Tibial artery (tissue), 4 donors: Measurements from ENCODE around the gene TNNC2.

Source experiments
- DNase-seq, 2 donors: peaks; one replicate each; pipeline ENCODE4 v3.0.0-alpha.2; 2019
- H3K27ac ChIP-seq, 2 donors: fragments of 200-600 bp; sonication (generic) in 1 of 2; 1 replicate in 1 of 2; 2 replicates in 1 of 2; pipeline ENCODE4 v1.5.1; 2018 to 2019; ENCODE audit warnings: mild to moderate bottlenecking in 1 of 2
- H3K27me3 ChIP-seq, 2 donors: fragments of 200-600 bp; sonication (generic) in 1 of 2; one replicate each; pipeline versions ENCODE4 v1.5.1 to v1.6.0; 2016 to 2019
- H3K36me3 ChIP-seq, 3 donors: fragments of 200-600 bp; sonication (generic) in 2 of 3; one replicate each; pipeline ENCODE4 v1.5.1; 2016 to 2019; ENCODE audit warnings: mild to moderate bottlenecking in 2 of 3
- H3K4me1 ChIP-seq, 4 donors: fragments of 200-600 bp; sonication (generic) in 2 of 4; 1 replicate in 3 of 4; 2 replicates in 1 of 4; pipeline ENCODE4 v1.5.1; 2016 to 2019
- H3K4me3 ChIP-seq, 2 donors: fragments of 200-600 bp; sonication (generic) in 1 of 2; 1 replicate in 1 of 2; 2 replicates in 1 of 2; pipeline ENCODE4 v1.5.1; 2018 to 2019; ENCODE audit warnings: mild to moderate bottlenecking in 2 of 2
- H3K9me3 ChIP-seq, 3 donors: fragments of 200-600 bp; sonication (generic) in 1 of 3; one replicate each; pipeline ENCODE4 v1.5.1; 2016 to 2019
- intact Hi-C: fragments of 100-400 bp; cut with DNase I; formaldehyde crosslinking; loops from one replicate; pipeline ENCODE4 v1.15.0; 2023; ENCODE audit warnings: low total_unique reads
- TF ChIP-seq, protein P1 (sequence below), 2 experiments: fragments of 200-600 bp in 1 of 2; fragments of 450-650 bp in 1 of 2; IDR thresholded peaks; one replicate each; pipeline ENCODE4 v1.5.1; 2017 to 2019; ENCODE audit warnings: antibody characterized with exemption in 2 of 2, mild to moderate bottlenecking in 1 of 2, moderate library complexity in 1 of 2

The TNNC2 gene

DNA sequence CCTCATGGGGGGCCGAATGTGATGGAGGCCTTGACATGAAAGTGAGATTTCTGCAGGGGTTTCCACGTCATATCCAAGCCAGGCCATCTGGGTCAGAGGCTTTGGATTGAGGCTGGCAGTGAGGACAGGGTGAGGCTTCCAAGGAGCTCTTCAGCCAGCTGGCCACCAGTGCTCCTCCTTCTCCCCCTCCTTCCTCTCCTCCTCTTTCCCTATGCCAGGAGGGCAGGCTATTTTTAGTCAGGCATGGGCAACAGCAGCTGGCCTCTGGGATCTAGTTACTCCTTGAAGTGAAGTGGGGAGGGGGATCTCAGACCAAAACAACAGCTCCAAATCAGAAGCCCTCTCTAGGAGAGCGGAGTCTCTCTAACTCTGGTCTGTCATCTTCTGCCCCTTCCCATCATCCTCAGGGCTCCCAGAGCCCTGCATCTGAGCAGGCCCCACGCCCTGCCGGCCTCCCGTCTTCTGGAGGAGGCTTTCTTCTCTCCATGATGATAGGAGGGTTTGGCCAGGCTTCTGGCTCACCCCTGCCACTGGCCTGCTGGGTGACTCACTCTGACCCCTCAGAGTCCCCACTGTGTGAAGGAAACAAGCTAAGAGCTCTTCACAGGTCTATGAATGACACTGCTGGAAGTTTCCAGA, 612 bp downstream of the TNNC2 start:
- intact Hi-C loops = loop anchor here (10.0 kb wide), 1 partner anchor 138 kb away; no protein-coding TSS in a partner anchor
- Histone ChIP-seq H3K27me3 (no peaks in the 10 kb centered on the region), H3K27ac (peak overlapping the region; percentile 87 to 97), H3K4me3 (no peak overlapping the region), H3K9me3 (no peaks in the 10 kb centered on the region), H3K4me1 (peaks cover 0 to 87% (median 49%) of the 10 kb centered on the region in 4 donors), H3K36me3 (no peaks in the 10 kb centered on the region)
- TF ChIP-seq, protein P1, sequence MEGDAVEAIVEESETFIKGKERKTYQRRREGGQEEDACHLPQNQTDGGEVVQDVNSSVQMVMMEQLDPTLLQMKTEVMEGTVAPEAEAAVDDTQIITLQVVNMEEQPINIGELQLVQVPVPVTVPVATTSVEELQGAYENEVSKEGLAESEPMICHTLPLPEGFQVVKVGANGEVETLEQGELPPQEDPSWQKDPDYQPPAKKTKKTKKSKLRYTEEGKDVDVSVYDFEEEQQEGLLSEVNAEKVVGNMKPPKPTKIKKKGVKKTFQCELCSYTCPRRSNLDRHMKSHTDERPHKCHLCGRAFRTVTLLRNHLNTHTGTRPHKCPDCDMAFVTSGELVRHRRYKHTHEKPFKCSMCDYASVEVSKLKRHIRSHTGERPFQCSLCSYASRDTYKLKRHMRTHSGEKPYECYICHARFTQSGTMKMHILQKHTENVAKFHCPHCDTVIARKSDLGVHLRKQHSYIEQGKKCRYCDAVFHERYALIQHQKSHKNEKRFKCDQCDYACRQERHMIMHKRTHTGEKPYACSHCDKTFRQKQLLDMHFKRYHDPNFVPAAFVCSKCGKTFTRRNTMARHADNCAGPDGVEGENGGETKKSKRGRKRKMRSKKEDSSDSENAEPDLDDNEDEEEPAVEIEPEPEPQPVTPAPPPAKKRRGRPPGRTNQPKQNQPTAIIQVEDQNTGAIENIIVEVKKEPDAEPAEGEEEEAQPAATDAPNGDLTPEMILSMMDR (IDR thresholded peaks at IDR 0.05) = no peak
- peak; percentile 54 to 85 for DNase-seq

DNA sequence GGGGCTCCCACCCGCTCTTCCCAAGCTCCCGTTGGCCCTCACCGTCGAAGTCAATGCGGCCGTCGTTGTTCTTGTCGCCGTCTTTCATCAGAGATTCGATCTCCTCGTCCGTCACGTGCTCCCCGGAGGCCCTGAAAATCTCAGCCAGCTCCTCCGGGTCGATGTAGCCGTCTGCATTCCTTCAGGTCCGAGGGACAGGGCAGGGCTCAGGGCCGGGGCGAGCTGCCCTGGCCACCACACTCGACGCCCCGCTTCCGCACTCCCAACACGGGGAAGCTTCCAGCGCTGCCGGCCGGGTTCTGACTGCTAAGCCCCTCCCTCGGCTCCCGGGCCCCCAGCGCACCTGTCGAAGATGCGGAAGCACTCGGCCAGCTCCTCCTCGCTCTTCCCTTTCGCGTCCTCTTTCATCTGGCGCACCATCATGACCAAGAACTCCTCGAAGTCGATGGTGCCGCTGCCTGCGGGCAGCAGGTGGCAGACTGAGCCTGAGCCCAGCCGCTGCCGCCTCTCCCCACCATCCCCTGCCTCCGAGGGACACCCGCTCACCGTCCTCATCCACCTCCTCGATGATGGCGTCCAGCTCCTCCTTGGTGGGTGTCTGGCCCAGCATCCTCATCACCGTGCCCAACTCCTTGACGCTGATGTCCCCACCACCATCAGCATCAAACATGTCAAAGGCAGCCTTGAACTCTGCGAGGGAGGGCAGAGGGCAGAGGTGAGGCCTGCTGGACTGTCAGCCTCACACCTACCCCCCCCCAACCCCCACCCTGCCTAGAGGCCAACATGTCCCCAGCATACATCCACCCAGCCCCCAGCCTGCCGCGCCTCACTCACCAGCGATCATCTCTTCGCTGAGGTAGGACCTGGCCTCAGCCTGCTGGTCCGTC, 2.9 kb downstream of the TNNC2 start:
- peak overlapping the region; percentile 4 to 32 for H3K4me3 ChIP-seq
- intact Hi-C loops = loop anchor here (10.0 kb wide), 1 partner anchor 141 kb away; no protein-coding TSS in a partner anchor
- peak in 1 of 2 donors; percentile 73 for DNase-seq
- TF ChIP-seq, protein P1 (IDR thresholded peaks at IDR 0.05) = peak; percentile 36 to 44
- no peaks in the 10 kb centered on the region for H3K27me3 ChIP-seq
- H3K4me1 ChIP-seq = peaks cover 0 to 75% (median 47%) of the 10 kb centered on the region in 4 donors
- H3K9me3 ChIP-seq = no peaks in the 10 kb centered on the region
- H3K27ac ChIP-seq = peak overlapping the region; percentile 87 to 97
- no peaks in the 10 kb centered on the region for H3K36me3 ChIP-seq

DNA sequence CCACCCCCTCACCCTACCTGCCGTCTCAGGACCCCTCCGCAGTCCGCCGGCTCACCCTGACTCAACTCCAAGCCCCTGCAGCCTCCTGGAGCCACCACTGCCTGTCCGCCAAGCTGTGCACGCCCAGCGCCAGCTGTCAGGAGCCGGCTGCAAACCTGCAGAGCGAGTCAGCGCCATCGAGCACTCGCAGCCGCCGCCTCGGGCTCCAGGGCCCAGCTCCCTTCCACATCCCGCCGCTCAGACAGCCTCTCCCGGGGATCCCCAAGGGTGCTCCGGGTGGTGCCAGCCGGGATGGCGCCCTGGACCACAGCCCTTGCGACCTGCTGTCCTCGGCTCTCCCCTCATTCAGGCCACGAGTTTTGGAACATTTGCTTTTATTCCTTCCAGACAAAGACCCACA, 4.3 kb downstream of the TNNC2 start:
- peak overlapping the region; percentile 37 to 39 for H3K4me3 ChIP-seq
- intact Hi-C loops = loop anchor here (10.0 kb wide), 1 partner anchor 142 kb away; no protein-coding TSS in a partner anchor

DNA sequence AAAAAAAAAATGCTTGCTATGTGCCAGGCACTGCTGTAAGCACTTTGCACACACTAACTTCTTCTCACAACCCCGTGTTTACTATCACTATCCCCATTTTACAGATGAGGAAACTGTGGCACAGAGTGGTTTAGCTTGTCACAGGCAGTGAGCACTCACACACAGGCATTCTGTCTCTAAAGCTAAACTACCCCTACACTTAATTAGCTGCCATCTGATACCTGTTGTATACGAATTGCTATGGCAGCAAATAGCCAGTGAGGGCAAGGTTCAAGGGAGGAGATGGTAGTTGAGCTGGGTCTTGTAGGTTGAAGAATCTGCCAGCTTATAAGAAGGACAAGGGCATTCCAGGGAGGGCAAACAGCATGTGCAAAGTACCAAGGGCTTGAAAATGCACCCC, 5.2 kb downstream of the TNNC2 start:
- intact Hi-C loops = loop anchor here (10.0 kb wide), 1 partner anchor 143 kb away; no protein-coding TSS in a partner anchor
- Histone ChIP-seq H3K4me3 (no peak overlapping the region), H3K27me3 (no peaks in the 10 kb centered on the region), H3K9me3 (no peaks in the 10 kb centered on the region), H3K27ac (peak overlapping the region in 1 of 2 donors; percentile 75), H3K36me3 (no peaks in the 10 kb centered on the region), H3K4me1 (peaks cover 0 to 72% (median 46%) of the 10 kb centered on the region in 4 donors)
- TF ChIP-seq, protein P1 (IDR thresholded peaks at IDR 0.05) = no peak
- no peak for DNase-seq

More for the DNA sequence above, 4.3 kb downstream of the TNNC2 start:
- Histone ChIP-seq H3K27ac (peak overlapping the region; percentile 39 to 75), H3K36me3 (no peaks in the 10 kb centered on the region), H3K4me1 (peaks cover 0 to 72% (median 46%) of the 10 kb centered on the region in 4 donors), H3K9me3 (no peaks in the 10 kb centered on the region), H3K27me3 (no peaks in the 10 kb centered on the region)
- peak in 1 of 2 donors; percentile 68 for DNase-seq
- TF ChIP-seq, protein P1 (IDR thresholded peaks at IDR 0.05) = no peak

DNA sequence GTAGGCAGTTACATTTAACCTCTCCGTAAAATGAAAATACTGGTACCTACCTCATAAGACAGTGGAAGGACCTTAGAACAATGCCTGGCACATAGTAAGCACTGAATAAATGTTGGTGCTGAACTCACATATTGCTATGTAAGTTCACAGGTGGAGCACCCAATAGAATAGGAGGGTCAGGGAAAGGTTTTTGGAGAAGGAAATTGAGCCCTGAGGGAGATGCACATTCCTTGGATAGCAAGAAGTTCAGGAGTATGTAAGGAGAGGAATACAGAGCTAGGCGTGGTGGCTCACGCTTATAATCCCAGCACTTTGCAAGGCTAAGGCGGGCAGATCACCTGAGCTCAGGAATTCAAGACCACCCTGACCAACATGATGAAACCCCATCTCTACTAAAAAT, 7.6 kb downstream of the TNNC2 start:
- no peaks in the 10 kb centered on the region for H3K36me3 ChIP-seq
- intact Hi-C loops = no loop called here
- peaks cover 0 to 53% (median 32%) of the 10 kb centered on the region in 4 donors for H3K4me1 ChIP-seq
- DNase-seq = no peak
- no peaks in the 10 kb centered on the region for H3K9me3 ChIP-seq
- no peaks in the 10 kb centered on the region for H3K27me3 ChIP-seq
- TF ChIP-seq, protein P1 (IDR thresholded peaks at IDR 0.05) = no peak
- H3K4me3 ChIP-seq = no peak overlapping the region
- no peak overlapping the region for H3K27ac ChIP-seq
